IPS-NIHi7 (cell line): Measurements from ENCODE around the gene CMIP.
"Not testable (repeated sequence)": the region's sequence is repeated elsewhere in the genome, so short reads cannot be mapped to it uniquely, and the experiment has no call there.

Source experiments
- DNase-seq: peaks from one replicate; pipeline ENCODE4 v3.0.0; 2012; ENCODE audit warnings: mixed read lengths; ENCODE audit errors: extremely low spot score

The CMIP gene

DNA sequence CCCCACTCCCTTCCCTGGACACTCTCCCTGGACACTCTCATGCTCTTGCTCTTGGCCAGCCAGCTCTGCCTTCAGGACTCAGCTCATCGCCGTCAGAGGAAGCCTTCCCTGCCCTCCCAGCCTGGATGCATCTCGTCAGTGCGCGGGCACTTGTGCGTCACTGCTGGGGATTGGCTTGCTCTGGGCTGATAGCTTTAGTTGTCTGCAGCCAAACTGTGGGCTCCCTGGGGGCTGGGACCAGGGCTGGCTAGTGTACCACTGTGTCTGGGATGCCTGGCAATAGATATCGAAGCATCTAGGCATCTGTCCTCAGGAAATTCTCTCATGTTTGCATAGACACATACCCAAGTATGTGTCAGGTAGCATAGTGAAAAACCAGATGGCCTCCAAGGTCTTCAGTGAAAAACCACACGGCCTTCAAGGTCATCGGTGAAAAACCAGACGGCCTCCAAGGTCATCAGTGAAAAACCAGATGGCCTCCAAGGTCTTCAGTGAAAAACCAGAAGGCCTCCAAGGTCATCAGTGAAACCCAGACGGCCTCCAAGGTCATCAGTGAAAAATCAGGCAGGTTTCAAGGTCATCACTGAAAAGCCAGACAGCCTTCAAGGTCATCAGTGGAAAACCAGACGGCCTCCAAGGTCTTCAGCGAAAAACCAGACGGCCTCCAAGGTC, 72.0 kb downstream of the CMIP start:
- no peak for DNase-seq

DNA sequence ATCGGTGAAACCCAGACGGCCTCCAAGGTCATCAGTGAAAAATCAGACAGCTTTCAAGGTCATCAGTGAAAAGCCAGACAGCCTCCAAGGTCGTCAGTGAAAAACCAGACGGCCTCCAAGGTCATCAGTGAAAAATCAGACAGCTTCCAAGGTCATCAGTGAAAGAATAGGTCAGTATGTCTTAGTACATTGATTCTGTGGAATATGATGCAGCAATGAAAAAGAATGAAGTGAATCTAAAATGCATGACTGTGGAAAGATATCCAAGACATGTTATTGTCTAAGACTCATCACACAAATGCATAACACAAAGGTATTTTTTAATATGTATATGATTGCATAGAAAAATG, 72.5 kb downstream of the CMIP start:
- no peak for DNase-seq

DNA sequence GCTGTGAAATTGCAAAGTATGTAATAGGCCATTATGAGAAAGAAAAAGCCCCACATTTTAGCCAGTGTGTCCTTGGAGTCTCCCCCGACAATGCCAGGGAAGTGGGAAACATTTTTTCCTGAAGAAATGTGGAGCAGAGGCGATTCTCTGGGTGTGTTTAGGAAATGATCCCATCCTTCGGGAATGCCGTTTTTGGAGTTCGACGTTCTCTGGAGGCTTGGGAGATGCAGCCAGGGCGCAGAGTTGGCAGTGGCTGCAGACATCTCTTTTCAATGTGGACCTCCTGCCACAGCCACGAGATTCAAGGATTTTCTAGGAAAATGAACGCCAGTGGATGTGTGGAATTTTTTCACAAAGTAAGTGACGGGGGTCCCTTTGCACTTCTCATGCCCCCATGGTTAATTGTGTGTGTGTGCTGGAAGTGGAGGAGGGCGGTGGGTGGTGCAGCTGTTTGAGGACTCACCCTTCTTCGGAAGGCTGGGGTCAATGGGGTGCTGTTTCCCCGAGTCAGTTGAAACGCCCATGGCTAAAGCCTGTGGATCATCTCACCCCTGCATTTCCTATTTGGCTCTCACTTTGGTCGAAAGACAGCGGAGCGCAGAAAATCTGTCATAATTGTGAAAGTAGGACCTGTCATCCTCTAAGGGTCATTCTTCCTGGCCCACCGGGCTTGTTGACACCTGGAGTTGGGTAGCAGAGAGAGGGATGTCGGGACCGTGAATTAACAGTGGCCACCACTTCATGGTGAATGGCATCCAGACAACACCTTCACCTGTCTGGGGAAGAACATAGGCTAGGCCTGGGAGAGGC, 73.2 kb downstream of the CMIP start:
- no peak for DNase-seq

DNA sequence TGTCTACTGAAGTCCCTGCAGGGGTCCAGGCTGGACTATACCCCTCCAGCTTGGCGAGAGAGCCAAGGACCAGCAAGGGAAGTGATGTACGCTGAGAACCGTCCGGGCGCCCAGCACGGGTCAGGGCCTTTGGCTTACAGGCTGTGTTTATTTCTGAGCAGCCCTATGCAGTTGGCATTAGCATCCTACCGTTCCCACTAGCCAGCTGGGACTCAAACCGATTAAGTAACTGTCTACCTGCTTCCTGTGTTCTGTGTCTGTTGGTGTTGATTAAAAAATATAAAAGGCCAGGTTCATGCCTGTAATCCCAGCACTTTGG, 73.8 kb downstream of the CMIP start:
- no peak for DNase-seq

DNA sequence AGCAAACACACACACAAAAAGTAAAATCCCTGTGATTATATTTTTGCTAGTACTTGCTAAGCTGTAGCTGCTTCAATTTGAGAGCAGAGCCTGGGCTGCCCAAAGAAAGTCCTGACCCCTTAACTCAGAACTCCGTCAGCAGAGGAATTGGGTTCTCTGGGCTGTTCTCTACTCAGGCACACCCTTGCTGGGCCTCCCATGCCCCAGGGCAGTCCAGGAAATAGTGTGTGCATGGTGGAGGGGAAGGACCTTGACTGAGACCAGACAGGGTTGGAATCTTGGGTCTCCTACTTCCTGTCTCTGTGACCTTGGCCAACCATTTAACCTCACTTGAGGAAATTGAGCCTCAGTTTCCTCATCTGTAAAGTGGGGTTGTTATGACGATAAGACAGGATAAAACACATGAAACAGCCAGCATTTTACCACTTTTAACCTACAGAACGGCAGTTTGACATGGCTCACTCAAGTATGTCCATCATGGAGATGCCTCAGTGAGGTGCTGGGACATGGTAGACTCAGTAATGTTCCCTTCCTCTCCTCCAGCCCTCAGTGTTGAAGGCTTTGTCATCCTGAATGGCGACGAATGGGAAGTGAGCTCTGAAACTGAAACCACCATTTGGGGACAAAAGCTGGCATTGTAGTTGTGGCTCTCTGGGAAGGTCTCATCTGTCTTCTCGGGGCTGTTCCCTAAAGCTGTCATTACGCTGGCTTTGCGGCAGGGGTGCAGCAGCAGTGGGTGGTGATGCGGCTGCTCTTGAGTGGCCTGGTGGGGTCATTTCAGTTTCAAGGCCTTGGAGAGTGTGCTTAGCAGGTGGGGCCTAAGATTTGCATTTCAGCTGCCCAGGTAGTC, 74.9 kb downstream of the CMIP start:
- DNase-seq = no peak

DNA sequence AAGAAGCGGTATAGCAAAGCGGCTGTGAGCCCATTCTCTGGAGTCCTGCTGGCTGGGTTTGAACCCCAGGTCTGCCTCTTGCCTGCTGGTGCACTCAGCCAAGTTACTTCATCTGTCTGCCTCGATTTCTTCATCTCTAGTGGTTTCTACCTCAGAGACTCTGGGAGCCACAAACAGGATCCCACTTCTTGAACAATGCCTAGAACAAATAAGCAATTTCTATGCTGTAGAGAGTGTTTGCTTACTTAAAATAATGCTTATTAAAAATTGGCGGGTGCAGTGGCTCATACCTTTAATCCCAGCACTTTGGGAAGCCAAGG, 75.5 kb downstream of the CMIP start:
- DNase-seq = no peak

DNA sequence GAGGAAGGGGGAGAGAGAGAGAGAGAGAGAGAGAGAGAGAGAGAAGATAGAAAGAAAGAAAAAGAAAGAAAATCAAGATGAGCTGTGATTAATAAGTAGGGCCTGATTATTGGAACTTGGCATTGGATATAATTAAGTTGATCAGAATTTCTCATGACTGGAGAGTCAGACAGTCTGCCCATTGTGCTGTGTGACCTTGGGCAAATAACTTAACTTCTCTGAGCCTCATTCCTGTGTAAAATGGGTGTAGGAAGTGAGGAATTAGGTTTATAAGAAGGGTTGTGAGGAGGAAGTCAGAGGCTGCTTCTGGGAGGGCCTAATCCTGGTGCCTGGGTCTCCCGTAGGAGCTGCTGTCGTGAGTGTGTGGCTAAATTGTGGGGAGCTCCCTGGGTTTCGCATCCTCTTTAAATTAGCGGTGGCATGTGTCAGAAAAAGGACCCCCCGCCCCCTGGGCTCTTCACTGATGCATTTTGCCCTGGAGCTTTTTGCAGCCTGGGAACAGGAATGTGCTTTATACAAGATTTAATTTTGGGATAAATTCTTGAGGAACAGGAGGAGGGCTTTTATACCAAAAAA, 76.0 kb downstream of the CMIP start:
- DNase-seq = no peak

DNA sequence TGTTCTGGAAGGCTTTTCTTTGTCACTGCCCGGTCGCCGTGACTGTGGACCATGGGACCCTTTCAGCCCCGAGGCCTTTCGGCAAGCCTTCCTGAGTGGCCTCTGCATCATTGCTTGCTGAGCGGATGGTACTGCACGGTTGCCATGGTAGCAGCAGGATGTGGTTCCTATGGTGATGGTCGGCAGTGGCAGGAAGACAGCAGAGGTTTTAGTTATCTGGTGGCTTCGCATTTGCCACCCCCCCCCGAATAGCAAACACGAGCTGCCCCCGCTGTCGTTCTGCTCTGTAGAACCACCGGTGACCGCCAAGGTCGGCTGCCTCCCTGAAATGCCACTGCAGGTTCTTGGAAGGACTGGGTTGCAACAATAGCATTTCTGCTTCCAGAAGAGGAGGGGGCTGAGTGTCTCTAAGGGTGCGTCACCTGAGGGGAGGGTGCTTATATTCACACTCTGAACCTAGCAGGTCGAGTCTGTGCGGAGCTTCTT, 76.6 kb downstream of the CMIP start:
- no peak for DNase-seq

DNA sequence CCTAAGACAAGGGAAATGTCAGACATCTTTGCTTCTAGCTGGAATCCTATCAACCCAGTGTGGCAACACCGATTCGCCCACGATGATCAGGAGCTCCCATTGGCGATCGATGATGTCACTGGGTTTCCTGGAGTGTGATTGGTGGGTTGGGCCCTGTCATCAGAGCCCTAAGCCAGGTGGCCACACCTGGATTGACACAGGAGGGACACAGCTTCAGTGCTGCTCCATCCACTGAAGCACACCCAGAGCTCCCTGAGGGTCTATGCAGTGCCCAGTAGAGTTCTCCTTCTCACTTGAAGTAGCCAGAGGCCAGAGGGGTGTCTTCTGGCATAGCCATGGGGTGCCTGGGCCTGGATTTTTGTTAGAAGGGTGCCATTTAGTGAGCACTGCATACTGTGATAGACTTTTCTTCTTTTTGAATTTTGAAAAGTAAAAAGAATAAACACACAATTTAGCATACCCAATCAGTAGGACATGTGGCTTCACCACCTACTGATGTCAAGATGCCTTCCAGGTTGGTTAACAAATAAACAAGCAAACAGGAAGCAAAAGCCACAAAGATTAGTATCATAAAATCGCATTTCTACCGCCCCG, 77.6 kb downstream of the CMIP start:
- DNase-seq = peak; percentile 79

DNA sequence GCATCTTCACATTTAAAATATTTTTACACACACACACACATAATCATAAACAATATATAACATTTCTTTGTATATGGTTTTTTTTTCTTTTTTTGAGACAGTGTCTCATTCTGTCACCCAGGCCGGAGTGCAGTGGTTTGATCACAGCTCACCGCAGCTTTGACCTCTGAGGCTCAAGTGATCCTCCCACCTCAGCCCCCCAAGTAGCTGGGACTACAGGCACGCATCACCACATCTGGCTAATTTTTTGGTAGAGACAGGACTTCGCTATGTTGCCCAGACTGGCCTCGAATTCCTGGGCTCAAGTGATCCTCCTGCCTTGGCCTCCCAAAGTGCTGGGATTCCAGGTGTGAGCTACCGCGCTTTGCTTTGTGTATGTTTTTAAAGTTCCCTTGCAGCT, 78.2 kb downstream of the CMIP start:
- DNase-seq = not testable (repeated sequence)

DNA sequence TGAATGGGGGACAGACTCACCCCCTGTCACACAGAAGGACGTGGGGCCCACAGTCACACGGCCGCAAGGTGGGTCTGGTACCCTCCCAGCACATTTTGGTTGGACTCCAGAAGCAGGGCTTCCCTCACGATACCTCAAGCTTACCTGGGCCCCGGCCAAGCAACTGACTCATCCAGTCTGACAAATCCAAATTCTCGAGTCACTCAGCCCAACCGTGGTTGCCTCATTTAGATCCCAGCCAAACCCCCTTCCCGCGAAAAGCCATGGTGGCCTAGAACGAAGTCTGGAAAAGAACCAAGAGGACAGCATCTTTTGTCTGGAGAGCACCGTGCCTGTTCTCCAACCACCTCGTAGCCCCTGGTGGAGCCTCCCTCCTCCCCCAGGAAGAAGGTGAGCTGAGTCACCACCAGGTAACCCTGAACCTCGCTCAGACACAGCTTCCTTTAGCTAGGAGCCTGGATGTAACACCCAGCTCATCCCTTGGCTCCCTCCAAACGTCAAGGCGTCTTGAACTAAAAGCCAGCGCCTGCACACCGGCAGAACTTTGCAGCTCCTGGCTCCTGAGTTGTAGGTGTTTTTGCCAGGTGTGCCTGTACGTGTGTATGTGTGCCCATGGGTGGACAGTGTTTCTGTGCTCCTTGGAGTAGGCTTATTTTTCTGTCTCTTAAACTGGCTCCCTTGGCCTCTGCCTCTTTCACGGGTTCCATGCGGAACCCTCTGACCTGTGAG, 78.9 kb downstream of the CMIP start:
- no peak for DNase-seq

DNA sequence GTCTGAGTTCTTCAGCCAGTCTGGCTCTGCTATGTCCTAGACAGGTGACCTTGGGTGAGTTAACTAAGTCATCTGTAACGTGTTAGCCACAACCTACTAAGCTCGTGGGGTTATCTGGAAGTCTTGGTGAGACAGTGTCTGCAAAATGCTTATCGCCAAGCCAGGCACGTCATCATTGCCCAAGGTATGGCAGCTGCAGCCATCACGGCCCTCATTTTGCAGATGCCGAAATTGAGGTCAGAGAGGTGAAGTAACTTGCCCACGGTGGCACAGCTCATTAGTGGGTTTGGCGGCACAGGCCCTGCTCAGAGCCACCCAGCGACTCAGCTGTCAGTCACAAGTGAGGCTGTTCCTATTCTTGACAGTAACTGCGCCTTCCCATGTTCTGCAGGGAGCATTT, 79.8 kb downstream of the CMIP start:
- DNase-seq = no peak

DNA sequence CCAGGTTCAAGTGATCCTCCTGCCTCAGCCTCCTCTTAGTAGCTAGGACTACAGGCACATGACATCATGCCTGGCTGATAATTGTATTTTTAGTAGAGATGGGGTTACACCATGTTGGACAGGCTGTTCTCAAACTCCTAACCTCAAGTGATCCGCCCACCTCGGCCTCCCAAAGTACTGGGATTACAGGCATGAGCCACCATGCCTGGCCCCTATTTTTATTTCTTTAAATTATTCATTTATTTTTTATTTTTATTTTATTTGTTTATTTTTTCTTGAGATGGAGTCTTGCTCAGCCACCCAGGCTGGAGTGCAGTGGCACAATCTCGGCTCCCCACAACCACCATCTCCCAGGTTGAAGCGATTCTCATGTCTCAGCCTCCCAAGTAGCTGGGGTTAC, 80.3 kb downstream of the CMIP start:
- not testable (repeated sequence) for DNase-seq

DNA sequence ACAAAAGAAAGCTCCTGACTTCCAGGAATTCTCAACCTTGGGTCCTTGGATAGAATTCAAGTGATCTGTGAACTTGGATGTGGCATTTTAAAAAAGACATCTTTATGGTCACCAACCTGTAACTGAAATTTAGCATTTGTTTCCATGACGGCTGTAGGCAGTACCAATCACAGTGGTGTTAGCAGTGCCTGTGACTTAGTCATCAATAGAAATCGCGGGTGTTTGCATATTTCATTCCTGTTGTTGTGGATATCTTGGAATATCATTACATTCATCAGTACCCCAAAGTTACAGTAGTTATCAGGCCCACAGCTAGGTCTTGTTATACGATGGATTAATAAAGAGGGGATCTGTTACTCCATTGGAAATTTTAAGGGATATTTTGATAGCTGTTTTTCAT, 81.6 kb downstream of the CMIP start:
- DNase-seq = no peak

DNA sequence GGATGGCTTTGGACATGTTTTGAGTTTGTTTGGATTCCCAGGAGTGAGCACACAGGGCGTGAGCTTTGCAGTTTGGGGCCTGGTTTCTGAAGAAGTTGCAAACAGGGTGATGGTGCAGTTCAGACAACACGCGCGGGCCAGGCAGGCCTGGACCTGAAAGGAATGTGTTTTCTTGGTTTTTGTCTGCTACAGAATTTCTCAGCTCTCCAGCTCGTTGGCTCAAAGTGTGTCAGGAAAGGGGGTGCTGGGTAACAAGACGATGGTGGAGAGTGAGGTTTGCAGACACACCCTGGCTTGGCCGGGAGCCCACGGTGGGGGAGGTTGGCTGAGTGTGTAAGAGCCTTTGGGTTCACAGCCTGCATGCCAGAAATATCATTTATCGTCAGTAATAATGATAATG, 82.3 kb downstream of the CMIP start:
- no peak for DNase-seq

DNA sequence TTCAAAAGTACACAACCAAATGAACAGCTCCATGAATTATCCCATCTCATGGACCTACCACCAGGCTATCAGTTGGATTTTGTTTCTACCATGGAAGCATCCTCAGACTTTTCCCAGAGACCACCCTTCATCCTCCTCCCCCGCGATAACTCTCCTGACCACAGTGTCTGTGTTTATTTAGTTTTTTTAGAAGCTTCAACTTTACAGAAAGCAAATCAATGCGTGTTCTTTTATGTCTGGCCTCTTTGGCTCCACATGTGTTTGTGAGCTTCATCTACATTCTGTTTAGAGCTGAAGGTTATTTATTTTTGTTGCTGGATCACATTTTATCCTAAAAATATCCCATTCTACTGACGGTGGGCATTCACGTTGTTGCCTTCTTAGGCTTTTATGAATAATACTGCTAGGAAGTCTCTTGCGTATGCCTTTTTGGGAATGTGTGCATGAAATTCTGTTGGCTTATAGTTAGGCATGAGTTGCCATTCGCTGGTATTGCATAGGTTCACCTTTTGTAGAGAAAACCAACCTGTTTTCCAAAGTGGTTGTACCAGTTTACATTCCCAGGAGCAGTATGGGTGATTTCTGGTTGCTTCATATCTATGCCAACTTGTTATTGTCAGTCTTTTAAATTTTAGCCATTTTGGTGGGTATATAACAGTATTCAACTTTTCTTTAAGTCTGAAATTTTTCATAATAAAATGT, 83.0 kb downstream of the CMIP start:
- DNase-seq = no peak

DNA sequence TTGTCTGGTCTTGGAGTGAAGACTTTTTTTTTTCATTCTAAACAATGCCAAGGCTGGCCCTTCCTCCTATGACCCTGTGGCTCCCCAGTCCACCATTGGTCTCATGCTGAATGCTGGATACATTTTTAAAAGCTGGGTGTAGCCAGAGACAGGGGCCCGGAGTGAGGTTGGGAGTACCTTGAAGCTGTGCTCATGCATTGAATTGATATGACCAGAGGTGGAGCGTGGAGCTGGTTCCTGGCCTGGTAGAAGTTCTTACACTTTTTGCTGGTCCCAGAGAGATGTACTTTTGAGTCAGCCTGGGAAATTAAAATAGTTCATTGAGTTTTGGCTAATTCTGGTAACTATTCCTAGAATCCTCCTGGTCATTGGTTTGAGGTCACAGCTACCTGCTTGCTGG, 83.6 kb downstream of the CMIP start:
- DNase-seq = no peak

DNA sequence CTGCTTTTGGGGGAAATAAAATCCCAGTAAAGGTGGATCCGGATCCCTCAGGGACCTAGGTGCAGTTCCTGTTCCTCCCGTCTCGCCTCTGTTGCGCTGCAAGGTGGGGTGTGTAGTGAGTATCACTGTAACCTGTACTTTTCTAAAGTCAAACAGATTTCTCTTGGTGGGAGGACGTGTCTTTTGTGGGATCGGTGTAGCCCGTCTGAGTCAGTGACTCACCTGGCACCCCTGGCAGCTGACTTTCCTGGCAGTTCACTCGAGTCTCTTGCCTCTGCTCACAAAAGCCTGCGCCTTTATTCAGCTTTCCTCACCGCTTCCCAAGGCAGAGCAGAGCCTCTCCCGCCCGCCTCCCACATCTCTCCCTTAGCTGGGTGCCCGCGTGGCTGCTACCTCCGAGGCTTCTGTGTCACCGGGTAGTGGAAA, 85.7 kb downstream of the CMIP start:
- no peak for DNase-seq

DNA sequence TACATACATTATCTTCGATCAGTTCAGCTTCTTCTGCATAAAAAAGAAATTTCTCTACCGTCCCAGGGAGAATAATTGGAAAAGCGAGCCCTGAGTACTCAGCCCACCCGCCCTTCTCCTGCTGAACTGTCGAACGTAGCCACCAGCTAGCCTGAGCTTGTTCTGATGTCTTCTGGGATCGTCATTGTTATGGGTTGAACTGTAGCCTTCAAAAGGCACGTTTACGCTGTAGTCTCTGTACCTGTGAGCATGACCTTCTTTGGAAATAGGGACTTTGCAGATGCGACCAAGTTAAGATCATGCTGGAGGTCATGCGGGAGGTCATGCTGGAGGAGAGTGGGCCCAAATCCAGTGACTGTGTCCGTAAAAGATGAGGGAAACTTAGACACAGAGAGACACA, 86.2 kb downstream of the CMIP start:
- no peak for DNase-seq

DNA sequence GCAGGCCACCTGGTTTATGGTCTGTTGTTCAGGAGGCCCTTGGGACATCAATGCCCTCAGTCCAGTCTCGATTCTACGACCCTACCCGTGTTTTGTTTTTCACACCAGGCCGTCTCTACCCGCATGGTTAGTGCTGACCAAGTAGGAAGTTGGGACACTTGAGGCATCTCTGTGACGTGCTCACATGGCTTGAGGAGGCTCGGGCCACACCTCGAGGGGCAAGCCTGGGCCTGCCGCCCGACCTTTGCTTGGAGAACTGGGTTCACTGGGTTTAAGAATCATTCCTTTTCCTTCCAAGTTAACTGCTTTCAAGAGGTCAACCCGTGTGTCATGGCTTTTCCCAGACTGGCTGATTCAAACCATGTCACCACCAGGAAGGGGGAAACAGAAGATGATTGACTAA, 86.8 kb downstream of the CMIP start:
- no peak for DNase-seq
